HepG2 (cell line): ENCODE measurements around the gene TCOF1. TPM values are rescaled to one million over a fixed set of nuclear protein-coding genes. Genes with fewer than 3 reads are reported as not detected.

ENCODE experiments used
- ATAC-seq: fragments of 200-7000 bp; cut with Tn5 transposase; 3 replicates; pipeline ENCODE4 v1.9.1; 2020; ENCODE audit warnings: mild to moderate bottlenecking, moderate library complexity
- BruUV-seq: library from RNA; stranded (reverse); fragments of 400-500 nt; replicated peaks from 2 replicates; lab custom pipeline; 2021; lab: Mats Ljungman, UMichigan
- CTCF ChIA-PET: fragments of 300-600 bp; formaldehyde crosslinking; extraction: SDS; loops from one replicate; lab custom pipeline; 2021; ENCODE audit warnings: low total read pairs, inconsistent platforms, low intra/inter-chr PET ratio; lab: Yijun Ruan, JAX
- POLR2A ChIA-PET: fragments of 350-600 bp; sonication (Branson Sonifier 250); formaldehyde crosslinking; loops from one replicate; lab custom pipeline; 2020; ENCODE audit warnings: antibody characterized with exemption, inconsistent platforms; lab: Yijun Ruan, JAX
- DNase-seq: peaks from one replicate; pipeline ENCODE4 v3.0.0-alpha.2; 2015; ENCODE audit warnings: low spot score
- FAIRE-seq: peaks from 3 replicates; lab custom pipeline; 2011; peaks lifted over from hg19 to GRCh38; lab: Jason Lieb, UNC
- H2AFZ ChIP-seq: one replicate; pipeline ENCODE4 v1.6.1; 2011; ENCODE audit warnings: low read length, inconsistent platforms
- H3K27ac ChIP-seq: fragments of 300-600 bp; 3 replicates; pipeline ENCODE4 v1.8.0; 2011; ENCODE audit warnings: mixed run types, mild to moderate bottlenecking, mixed read lengths, low read length, inconsistent platforms; ENCODE audit not compliant: insufficient read depth; ENCODE audit errors: extremely low read length
- H3K27me3 ChIP-seq, 2 experiments: fragments of 200-600 bp in 1 of 2; 2 replicates in 1 of 2; 3 replicates in 1 of 2; pipeline versions ENCODE4 v1.6.0 to v1.8.0; 2011; ENCODE audit warnings: low read length in 2 of 2, mild to moderate bottlenecking in 2 of 2, moderate library complexity in 2 of 2, inconsistent platforms in 1 of 2; ENCODE audit not compliant: insufficient read depth in 2 of 2, control insufficient read depth in 1 of 2
- H3K36me3 ChIP-seq, 2 experiments: fragments of 200-600 bp in 1 of 2; replicated peaks in 1 of 2; 2 replicates in 1 of 2; 3 replicates in 1 of 2; pipeline versions ENCODE4 v1.5.1 to v1.8.0; 2011; ENCODE audit warnings: low read length in 2 of 2, inconsistent platforms in 1 of 2; ENCODE audit not compliant: insufficient read depth in 2 of 2, control insufficient read depth in 1 of 2
- H3K4me1 ChIP-seq: 2 replicates; pipeline ENCODE4 v1.5.1; 2012; ENCODE audit warnings: low read length, inconsistent platforms; ENCODE audit not compliant: insufficient read depth
- H3K4me2 ChIP-seq: 2 replicates; pipeline ENCODE4 v1.6.0; 2011; ENCODE audit warnings: low read depth, low read length, inconsistent platforms
- H3K4me3 ChIP-seq, 3 experiments: fragments of 200-600 bp in 1 of 3; sonication (generic), shearing (Covaris generic) in 1 of 3; replicated peaks in 1 of 3; 2 replicates each; pipeline ENCODE4 v1.5.1; 2011 to 2016; ENCODE audit warnings: low read length in 3 of 3, inconsistent platforms in 2 of 3, low read depth in 2 of 3, mild to moderate bottlenecking in 2 of 3, control low read depth in 1 of 3, mixed read lengths in 1 of 3; ENCODE audit not compliant: insufficient read depth in 1 of 3
- H3K79me2 ChIP-seq: one replicate; pipeline ENCODE4 v1.6.1; 2011; ENCODE audit warnings: low read length, inconsistent platforms; ENCODE audit not compliant: insufficient read depth
- H3K9ac ChIP-seq: 2 replicates; pipeline ENCODE4 v1.6.0; 2011; ENCODE audit warnings: mild to moderate bottlenecking, low read depth, low read length, inconsistent platforms; ENCODE audit not compliant: insufficient read depth
- H3K9me3 ChIP-seq: 2 replicates; pipeline ENCODE4 v1.5.1; 2012; ENCODE audit warnings: mild to moderate bottlenecking, low read length
- H4K20me1 ChIP-seq: 2 replicates; pipeline ENCODE4 v1.6.0; 2011; ENCODE audit warnings: inconsistent platforms, mild to moderate bottlenecking, low read length, moderate library complexity; ENCODE audit not compliant: insufficient read depth
- CREM ChIP-seq, 2 experiments: sonication (generic) in 1 of 2; formaldehyde crosslinking in 1 of 2; IDR thresholded peaks; 2 replicates each; pipeline versions ENCODE4 v1.4.0 to v1.6.1; 2016 to 2020; ENCODE audit warnings: antibody characterized with exemption in 1 of 2, mild to moderate bottlenecking in 1 of 2, missing genetic modification reagents in 1 of 2
- HMGA1 ChIP-seq: sonication (generic); formaldehyde crosslinking; conservative IDR thresholded peaks from 2 replicates; pipeline ENCODE4 v1.4.0; 2020; ENCODE audit warnings: missing genetic modification reagents
- RBM22 ChIP-seq: fragments of 200-400 bp; formaldehyde crosslinking; optimal IDR thresholded peaks from 2 replicates; pipeline ENCODE3; 2017; ENCODE audit warnings: mild to moderate bottlenecking, low read length, moderate library complexity
- ZNF10 ChIP-seq: sonication (generic); formaldehyde crosslinking; IDR thresholded peaks from 2 replicates; pipeline ENCODE4 v1.4.0; 2020; ENCODE audit warnings: mild to moderate bottlenecking, low read depth, missing genetic modification reagents, borderline replicate concordance
- ZNF17 ChIP-seq: sonication (generic); formaldehyde crosslinking; IDR thresholded peaks from 2 replicates; pipeline ENCODE4 v1.5.0; 2020; ENCODE audit warnings: mild to moderate bottlenecking, missing genetic modification reagents
- ZNF549 ChIP-seq: sonication (generic); formaldehyde crosslinking; IDR thresholded peaks from 2 replicates; pipeline ENCODE4 v1.5.0; 2020; ENCODE audit warnings: missing genetic modification reagents
- ZNF724P ChIP-seq: sonication (generic); formaldehyde crosslinking; IDR thresholded peaks from 2 replicates; pipeline ENCODE4 v1.8.0; 2022; ENCODE audit warnings: missing genetic modification reagents, borderline replicate concordance
- WGBS: methylation state at CpG from one replicate; pipeline ENCODE4 v1.1.6; 2017; ENCODE audit warnings: low lambda C conversion rate; 5-methylcytosine and 5-hydroxymethylcytosine counted together
- in situ Hi-C: cut with HindIII; loops from 2 replicates; pipeline ENCODE4 v1.10.0; 2017; ENCODE audit warnings: low pct_unique_long_range_greater_than_20kb; ENCODE audit not compliant: extremely low pct_ligation_motif_present
- intact Hi-C: fragments of 100-400 bp; cut with micrococcal nuclease; formaldehyde crosslinking; loops from one replicate; pipeline ENCODE4 v1.10.0; 2022; ENCODE audit not compliant: unreplicated experiment
- polyA plus RNA-seq, 8 experiments: library from polyadenylated mRNA; depleted of rRNA in 3 of 8; stranded (reverse) in 7 of 8; unstranded in 1 of 8; fragments of >200 nt; fragmentation: Illumina TruSeq in 4 of 8; extraction: Trizol in 4 of 8; gene quantifications; 2 replicates each; pipeline versions ENCODE4 v1.2.1 to v1.2.3, GENCODE V29; 2011 to 2016; ENCODE audit warnings: low read depth in 4 of 8, missing spikeins in 1 of 8, mixed read lengths in 1 of 8; ENCODE audit not compliant: insufficient read depth in 1 of 8
- total RNA-seq, 5 experiments: library from RNA; depleted of rRNA; stranded (reverse); fragments of >200 nt; fragmentation: Illumina TruSeq; extraction: Trizol; gene quantifications; 2 replicates each; pipeline ENCODE4 v1.2.3, GENCODE V29; 2016; ENCODE audit warnings: low read depth in 1 of 5
- TF ChIP-seq, protein P1 (sequence below): sonication (generic); formaldehyde crosslinking; IDR thresholded peaks from 2 replicates; pipeline ENCODE4 v1.8.1; 2022; ENCODE audit warnings: low read depth, mild to moderate bottlenecking, missing genetic modification reagents
- TF ChIP-seq, protein P2 (sequence below): sonication (generic); formaldehyde crosslinking; IDR thresholded peaks from 2 replicates; pipeline ENCODE4 v1.4.0; 2020; ENCODE audit warnings: missing genetic modification reagents, borderline replicate concordance
- TF ChIP-seq, protein P3 (sequence below): sonication (generic); formaldehyde crosslinking; IDR thresholded peaks from 2 replicates; pipeline ENCODE4 v1.4.0; 2020; ENCODE audit warnings: missing genetic modification reagents

Gene TCOF1
- total and polyA plus RNA-seq, 2 of the 13 experiments (the other 11 are each of a cell fraction or from before 2014, with no cell fraction given), result 10.1 to 41.6 TPM

DNA sequence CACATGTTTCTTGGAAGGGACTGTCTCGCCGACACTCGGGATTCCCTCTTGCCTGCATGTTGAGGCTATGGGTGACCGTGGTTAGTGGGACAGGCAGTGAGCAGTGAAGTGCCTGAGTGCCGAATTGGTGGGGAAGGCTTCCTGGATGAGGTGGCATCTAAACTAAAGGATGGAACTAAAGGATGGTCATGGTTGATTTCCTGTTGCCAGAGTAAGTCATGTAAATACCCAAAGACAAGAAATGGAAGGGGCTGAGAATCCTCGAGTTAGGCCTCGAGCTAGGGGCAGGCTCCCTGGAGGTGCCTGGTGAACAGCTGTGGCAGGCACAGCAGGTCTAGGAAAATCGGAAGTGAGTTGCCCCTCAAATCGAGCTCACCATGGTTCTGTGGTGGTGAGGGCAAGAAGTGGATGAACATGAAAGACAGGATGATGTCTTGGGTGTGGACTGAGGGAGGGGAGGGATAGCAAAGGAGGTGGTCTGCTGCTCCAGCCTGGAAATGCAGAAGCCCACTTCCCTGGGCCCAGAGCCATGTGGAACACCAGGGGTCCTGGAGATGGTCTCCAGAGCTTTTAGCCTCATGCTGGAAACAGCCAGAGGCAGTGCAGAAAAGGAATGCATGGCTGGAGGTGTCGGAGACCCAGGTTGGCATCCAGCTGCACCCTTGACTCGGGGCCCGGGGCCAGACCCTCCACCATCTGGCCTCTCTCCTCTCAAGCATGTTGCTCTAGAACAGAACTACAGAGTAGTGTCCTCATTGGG is 43.0 kb downstream of the TCOF1 start:
- no peak for ATAC-seq
- BruUV-seq, result no TSS peak
- no peaks in the 10 kb centered on the region for H3K4me1 ChIP-seq
- WGBS, result 96% methylated on average over 9 of the region's 12 CpGs
- H3K27ac ChIP-seq, result no peak overlapping the region
- peaks cover 24 to 63% of the 10 kb centered on the region in 2 experiments; a peak in 4 of 5 replicates for H3K36me3 ChIP-seq
- H3K79me2 ChIP-seq, result no peaks in the 10 kb centered on the region
- TF ChIP-seq, protein P1, sequence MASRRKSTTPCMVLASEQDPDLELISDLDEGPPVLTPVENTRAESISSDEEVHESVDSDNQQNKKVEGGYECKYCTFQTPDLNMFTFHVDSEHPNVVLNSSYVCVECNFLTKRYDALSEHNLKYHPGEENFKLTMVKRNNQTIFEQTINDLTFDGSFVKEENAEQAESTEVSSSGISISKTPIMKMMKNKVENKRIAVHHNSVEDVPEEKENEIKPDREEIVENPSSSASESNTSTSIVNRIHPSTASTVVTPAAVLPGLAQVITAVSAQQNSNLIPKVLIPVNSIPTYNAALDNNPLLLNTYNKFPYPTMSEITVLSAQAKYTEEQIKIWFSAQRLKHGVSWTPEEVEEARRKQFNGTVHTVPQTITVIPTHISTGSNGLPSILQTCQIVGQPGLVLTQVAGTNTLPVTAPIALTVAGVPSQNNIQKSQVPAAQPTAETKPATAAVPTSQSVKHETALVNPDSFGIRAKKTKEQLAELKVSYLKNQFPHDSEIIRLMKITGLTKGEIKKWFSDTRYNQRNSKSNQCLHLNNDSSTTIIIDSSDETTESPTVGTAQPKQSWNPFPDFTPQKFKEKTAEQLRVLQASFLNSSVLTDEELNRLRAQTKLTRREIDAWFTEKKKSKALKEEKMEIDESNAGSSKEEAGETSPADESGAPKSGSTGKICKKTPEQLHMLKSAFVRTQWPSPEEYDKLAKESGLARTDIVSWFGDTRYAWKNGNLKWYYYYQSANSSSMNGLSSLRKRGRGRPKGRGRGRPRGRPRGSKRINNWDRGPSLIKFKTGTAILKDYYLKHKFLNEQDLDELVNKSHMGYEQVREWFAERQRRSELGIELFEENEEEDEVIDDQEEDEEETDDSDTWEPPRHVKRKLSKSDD (CRISPR knock-in tag), result no peak
- peak; percentile 81 for TF ChIP-seq RBM22
- ChIA-PET CTCF (no interaction called here), POLR2A (interaction anchor here (0.7 to 3.7 kb wide), 2 partner anchors 10 to 13 kb away, joined by 3 to 11 read pairs; partner anchors contain the start of gene CD74)
- in situ Hi-C loops, result no loop called here
- no peaks in the 10 kb centered on the region for H3K9me3 ChIP-seq
- H3K4me3 ChIP-seq, result no peak overlapping the region
- H3K9ac ChIP-seq, result no peak overlapping the region
- no peak overlapping the region for H3K4me2 ChIP-seq
- no peak overlapping the region for H2AFZ ChIP-seq
- DNase-seq, result no peak
- no peak for FAIRE-seq
- H3K27me3 ChIP-seq, result no peaks in the 10 kb centered on the region
- intact Hi-C loops, result no loop called here
- H4K20me1 ChIP-seq, result no peaks in the 10 kb centered on the region

DNA sequence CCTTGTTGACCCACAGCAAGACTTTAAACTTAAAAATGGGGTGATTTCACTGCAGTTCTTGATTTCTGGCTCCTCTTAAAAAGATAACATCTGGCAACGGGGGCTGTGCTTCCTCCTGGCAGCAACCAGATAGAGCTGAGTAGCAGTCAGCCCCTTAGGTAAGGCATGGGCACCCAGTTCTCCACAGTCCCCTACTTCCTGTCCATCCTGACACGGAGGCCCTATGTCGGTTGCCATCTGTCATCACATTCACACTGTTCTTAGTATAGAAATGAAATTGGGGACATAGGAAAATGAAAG is 43.5 kb downstream of the TCOF1 start:
- Histone ChIP-seq H3K79me2 (no peaks in the 10 kb centered on the region), H4K20me1 (no peaks in the 10 kb centered on the region), H3K27ac (no peak overlapping the region), H3K36me3 (peaks cover 24 to 60% of the 10 kb centered on the region in 2 experiments; a peak in 4 of 5 replicates), H3K4me3 (no peak overlapping the region), H3K4me2 (no peak overlapping the region), H3K9me3 (no peaks in the 10 kb centered on the region), H2AFZ (no peak overlapping the region), H3K27me3 (no peaks in the 10 kb centered on the region), H3K4me1 (no peaks in the 10 kb centered on the region), H3K9ac (no peak overlapping the region)
- CTCF ChIA-PET, result no interaction called here
- FAIRE-seq (no peak), ATAC-seq (no peak), DNase-seq (no peak)
- 93% methylated on average over 3 of the region's 3 CpGs for WGBS
- in situ Hi-C loops, result no loop called here
- intact Hi-C loops, result no loop called here
- no TSS peak for BruUV-seq
- POLR2A ChIA-PET, result interaction anchor here (3.7 kb wide), 1 partner anchor 10 kb away, joined by 11 read pairs; no protein-coding TSS in a partner anchor
- TF ChIP-seq ZNF724P (CRISPR knock-in tag) (no peak), CREM (IDR thresholded peaks at IDR 0.05) (no peak), CREM (CRISPR knock-in tag; IDR thresholded peaks at IDR 0.05) (no peak), ZNF17 (no peak), HMGA1 (CRISPR knock-in tag) (no peak), ZNF549 (CRISPR knock-in tag) (no peak), ZNF10 (CRISPR knock-in tag) (no peak)
- TF ChIP-seq, protein P2, sequence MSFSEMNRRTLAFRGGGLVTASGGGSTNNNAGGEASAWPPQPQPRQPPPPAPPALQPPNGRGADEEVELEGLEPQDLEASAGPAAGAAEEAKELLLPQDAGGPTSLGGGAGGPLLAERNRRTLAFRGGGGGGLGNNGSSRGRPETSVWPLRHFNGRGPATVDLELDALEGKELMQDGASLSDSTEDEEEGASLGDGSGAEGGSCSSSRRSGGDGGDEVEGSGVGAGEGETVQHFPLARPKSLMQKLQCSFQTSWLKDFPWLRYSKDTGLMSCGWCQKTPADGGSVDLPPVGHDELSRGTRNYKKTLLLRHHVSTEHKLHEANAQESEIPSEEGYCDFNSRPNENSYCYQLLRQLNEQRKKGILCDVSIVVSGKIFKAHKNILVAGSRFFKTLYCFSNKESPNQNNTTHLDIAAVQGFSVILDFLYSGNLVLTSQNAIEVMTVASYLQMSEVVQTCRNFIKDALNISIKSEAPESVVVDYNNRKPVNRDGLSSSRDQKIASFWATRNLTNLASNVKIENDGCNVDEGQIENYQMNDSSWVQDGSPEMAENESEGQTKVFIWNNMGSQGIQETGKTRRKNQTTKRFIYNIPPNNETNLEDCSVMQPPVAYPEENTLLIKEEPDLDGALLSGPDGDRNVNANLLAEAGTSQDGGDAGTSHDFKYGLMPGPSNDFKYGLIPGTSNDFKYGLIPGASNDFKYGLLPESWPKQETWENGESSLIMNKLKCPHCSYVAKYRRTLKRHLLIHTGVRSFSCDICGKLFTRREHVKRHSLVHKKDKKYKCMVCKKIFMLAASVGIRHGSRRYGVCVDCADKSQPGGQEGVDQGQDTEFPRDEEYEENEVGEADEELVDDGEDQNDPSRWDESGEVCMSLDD, result no peak
- TF ChIP-seq, protein P3, sequence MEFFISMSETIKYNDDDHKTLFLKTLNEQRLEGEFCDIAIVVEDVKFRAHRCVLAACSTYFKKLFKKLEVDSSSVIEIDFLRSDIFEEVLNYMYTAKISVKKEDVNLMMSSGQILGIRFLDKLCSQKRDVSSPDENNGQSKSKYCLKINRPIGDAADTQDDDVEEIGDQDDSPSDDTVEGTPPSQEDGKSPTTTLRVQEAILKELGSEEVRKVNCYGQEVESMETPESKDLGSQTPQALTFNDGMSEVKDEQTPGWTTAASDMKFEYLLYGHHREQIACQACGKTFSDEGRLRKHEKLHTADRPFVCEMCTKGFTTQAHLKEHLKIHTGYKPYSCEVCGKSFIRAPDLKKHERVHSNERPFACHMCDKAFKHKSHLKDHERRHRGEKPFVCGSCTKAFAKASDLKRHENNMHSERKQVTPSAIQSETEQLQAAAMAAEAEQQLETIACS, result no peak
